ENCODE results near the gene IMMP2L.
"Not testable (repeated sequence)": the region's sequence is repeated elsewhere in the genome, so short reads cannot be mapped to it uniquely, and the experiment has no call there.

The IMMP2L gene

GRCh38 chr7:111259991-111260390 lies 302.3 kb downstream of the IMMP2L start:
- no peak for DNase-seq

GRCh38 chr7:111256391-111256790 lies 305.9 kb downstream of the IMMP2L start:
- DNase-seq = no peak

GRCh38 chr7:111255576-111255975 lies 306.7 kb downstream of the IMMP2L start:
- DNase-seq = no peak

DNA sequence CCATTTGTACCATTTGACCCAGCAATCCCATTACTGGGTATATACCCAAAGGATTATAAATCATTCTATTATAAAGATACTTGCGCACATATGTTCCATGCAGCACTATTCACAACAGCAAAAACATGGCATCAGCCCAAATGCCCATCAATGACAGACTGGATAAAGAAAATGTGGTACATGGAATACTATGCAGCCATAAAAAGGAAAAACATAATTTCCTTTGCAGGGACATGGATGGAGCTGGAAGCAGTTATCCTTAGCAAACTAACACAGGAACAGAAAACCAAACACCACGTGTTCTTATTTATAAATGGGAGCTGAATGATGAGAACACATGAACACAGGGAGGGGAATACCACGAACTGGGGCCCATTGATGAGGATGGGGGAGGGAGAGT lies 310.9 kb downstream of the IMMP2L start:
- DNase-seq = not testable (repeated sequence)

DNA sequence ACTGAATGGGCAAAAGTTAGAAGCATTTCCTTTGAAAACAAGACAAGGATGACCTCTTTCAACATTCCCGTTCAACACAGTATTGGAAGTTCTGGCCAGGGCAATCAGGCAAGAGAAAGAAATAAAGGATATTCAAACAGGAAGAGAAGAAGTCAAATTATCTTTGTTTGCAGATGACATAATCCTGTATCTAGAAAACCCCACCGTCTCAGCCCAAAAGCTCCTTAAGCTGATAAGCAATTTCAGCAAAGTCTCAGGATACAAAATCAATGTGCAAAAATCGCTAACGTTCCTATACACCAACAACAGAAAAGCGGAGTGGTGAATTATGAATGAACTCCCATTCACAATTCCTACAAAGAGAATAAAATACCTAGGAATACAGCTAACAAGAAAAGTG lies 312.5 kb downstream of the IMMP2L start:
- DNase-seq = not testable (repeated sequence)

DNA sequence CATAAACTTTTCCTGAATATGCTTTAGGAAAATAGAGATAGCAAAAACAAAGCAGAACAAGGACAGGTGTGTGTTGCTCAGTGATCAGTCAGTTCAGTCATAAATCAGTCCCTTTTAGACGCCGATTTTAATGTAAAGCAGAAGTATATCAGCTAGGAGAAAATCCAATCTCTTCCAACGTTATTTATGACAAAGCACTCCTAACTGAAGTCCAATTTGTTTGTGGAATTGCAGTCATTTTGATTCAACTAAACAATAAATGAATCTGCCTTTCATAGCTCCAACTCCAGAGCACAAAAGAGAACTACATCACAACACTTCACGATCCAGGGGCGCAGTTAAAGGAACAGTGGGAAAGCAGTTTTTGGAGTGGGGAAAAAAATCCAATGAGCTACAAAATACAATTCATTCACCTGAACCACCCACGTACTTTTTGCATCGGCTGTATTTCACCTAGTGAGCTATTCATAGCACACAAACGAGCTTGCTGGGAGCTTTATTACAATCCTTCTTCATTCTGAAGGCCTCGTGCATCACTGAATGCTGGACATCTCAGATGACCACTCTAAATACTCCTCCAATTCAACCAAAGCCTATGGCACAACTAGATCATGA lies 320.0 kb downstream of the IMMP2L start:
- DNase-seq = no peak

GRCh38 chr7:111240371-111240770 lies 321.9 kb downstream of the IMMP2L start:
- no peak for DNase-seq

DNA sequence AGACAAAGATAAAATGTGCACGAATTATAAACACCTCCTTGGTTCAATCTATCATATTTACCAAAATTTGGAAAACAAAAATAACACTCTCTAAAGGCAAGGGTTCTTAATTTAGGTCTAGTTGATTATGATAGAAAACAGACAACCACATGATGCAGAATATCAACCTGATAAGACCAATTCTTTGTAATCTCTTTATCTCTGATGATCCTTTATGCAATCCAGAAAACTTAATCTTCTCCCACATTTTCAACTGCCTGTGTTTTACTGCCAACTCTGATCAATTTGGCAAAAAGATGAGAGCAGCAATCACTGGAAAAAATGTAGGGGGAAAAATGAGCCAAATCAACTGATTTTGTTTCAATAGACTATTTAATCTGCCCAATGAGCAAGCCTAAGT lies 322.9 kb downstream of the IMMP2L start:
- no peak for DNase-seq

DNA sequence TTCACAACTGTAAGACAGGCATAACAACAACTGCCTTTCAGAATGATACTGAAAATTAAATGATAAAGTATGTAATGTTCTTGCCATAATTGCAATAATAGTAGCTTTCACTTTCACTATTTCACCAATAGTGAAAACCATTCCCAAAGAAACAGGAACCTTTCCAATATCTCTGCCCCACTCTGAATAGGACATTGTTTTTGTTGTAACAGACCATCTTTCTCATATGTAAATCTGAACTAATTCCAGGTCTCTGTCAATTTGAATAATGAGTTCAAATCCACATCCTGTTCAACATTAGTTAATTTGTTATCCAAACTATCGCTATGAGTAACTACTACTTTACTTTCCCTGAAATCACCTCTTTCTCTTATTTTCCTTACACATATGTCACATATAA lies 323.4 kb downstream of the IMMP2L start:
- DNase-seq = no peak

DNA sequence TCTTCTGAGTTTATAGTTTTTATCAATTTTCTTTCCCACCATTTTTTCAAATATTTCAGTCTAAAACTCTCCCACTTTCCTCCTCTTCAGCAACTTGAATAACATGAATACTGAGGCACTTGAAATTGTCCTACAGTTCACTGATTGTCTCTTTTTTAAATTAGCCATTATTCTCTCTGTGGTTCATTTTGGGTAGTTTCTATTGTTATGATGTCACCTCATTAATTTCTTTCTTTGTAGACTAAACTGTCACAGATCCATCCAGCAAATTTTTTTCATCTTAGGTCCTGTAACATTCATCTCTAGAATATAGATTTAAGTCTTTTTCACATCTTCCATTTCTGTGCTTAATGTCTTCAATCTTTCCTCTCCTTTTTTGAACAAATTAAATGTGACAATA lies 326.6 kb downstream of the IMMP2L start:
- no peak for DNase-seq

DNA sequence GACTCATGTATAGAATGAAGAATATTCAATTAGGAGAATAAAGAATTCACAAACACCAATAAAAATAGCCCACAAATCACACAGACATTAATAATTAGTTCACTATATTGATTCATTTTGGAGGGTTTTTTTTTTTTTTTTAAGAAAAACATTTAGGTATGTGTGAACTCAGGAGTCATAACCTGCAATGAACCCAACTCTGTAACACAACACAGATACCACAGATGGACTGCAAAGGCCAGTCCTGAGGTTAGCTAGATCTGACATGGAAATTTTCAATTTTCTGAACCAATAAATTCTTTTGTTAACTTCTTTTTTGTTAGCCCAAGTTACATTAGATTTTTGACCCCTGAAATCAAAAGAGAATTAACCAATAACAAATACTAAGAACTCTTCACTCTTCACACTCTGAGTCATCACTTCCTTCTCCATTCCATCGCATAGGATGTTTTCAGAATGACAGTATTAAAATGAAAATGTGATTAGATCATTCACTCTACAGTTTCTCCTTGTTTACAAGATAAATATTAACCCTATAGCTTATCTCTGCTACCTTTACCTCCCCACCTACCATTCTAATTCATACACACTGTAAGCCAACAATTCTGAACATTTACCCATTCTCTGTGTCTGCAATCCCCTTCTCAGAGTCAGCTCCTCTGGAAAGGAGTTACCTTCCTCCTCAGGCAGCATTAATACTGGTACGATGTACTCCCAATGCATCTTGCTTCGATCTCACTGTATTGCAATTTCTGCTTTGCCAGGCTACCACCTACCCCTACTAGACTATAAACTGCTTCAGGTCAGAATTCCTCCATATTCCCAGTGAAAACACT lies 329.8 kb downstream of the IMMP2L start:
- no peak for DNase-seq

DNA sequence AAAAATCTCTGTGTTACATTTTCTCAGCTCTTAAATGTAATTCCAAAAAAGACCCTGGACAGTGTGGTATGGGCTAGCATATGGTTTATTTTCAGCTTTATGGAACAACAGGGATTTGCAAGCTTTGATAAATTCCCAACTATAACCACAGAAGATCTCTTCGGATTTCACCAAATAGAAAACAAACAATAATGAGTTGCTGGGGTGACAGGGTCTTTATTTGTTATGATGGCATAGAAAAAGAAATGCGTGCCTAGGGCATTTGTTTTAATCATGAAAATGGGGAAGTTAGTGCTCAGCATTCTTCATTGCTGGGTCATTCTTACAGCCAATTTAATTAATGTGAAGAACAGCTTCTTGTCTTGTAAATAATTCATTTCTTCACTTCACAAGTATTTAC lies 332.4 kb downstream of the IMMP2L start:
- no peak for DNase-seq

DNA sequence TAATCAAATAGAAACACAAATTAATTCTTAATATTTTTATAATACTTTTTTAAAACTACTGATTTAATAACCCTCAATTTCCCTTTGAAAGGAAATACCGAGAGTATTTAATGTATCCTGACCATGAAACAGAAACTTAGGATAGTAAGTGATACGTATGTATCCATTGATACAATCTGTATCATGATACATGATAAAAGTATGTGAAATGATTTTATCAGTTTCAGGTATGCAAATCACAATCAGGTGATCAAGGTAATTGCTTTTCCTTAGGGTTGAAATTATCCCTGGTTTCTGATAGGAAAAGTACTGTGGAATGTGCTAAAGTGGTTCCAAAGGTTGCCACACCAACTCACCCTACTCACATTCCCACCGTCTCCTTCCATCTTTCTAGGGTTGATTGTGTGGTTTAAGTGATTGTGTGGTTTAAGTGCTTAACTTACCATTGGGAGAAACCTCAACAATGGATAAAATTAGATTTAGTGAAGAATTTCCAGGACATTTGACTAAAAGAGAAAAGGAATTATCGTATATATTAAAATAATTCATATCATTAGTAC lies 333.0 kb downstream of the IMMP2L start:
- no peak for DNase-seq

- DNase-seq = no peak
These were observed 333.9 kb downstream of the IMMP2L start for GRCh38 chr7:111228437-111228836.

- no peak for DNase-seq
These were observed 335.5 kb downstream of the IMMP2L start for GRCh38 chr7:111226800-111227199.

- DNase-seq = no peak
These were observed 337.7 kb downstream of the IMMP2L start for GRCh38 chr7:111224354-111225231.

DNA sequence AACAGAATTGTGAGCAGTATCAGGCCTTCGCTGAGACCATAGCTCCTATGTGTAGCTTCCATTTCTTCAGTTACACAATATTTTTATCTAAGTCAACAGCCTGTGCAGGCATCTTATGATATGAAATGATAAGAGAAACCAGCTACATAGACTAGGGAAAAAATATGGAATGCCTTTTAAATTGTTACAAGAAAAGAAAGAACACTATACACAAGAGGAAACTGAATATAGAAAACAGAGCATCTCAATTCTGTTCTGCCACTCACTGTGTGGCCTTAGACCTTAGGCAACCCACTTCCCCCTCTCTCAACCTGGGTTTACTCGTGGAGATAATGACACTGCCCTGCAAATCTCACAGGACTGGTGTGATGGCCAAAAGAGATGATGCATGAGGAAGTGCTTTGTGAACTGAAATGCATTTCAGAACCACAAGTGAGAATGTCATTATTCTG lies 338.5 kb downstream of the IMMP2L start:
- no peak for DNase-seq

DNA sequence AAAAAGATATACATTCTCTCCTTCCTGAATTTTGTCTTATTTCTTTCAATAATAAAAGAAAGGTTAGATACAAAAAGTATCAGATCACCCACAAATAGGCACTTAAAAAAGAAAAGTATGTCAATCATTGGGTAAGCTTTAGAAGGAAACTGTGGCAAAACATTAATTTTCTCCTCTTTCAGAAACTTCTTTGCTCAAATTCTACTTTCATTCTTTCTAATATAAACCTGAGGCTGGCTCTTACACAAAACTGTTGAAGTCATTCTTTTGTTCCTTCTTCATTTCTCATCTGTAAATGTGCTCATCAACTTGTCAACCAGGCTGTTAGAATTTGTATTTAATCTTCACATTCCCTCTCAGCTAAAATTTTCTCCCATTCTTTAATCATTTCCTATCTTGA lies 346.7 kb downstream of the IMMP2L start:
- DNase-seq = no peak

- no peak for DNase-seq
These were observed 349.3 kb downstream of the IMMP2L start for GRCh38 chr7:111212857-111213523.

DNA sequence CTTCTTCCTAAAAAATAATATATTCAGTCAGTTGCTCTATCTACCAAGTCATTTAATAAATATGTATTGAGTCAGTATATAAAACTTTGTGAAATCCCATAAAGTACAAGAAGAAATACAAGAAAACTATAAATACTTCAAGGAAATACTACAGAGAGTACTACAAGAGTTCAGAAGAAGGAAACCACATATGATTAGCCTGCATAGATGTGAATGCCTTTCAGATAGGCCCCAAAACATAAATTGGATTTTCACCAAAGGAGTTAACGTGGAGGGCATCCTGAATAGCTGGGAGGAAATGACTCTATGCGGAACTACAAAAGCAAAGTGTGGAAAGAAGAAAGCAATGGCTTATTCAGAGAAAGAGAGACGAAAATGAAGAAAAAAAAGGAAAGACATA lies 351.3 kb downstream of the IMMP2L start:
- no peak for DNase-seq

GRCh38 chr7:111210043-111210442 lies 352.2 kb downstream of the IMMP2L start:
- DNase-seq = no peak

DNA sequence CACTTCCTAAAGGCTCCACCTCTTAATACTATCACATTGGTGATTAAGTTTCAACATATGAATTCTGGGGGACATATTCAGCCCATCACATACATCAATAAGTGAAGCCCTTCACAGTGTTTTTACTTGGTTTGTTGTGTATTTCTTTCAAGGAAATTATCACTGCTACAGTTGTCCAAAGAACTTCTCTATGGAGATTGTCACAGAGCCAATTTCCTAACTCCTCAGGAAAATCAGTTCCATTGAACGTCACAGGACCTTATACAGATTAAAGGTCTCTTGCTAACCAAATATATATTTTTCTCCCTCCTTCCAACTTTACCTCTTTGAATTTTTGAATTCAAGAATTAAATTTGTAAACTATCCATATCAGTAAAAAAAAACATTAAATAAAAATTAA lies 357.0 kb downstream of the IMMP2L start:
- DNase-seq = no peak

DNA sequence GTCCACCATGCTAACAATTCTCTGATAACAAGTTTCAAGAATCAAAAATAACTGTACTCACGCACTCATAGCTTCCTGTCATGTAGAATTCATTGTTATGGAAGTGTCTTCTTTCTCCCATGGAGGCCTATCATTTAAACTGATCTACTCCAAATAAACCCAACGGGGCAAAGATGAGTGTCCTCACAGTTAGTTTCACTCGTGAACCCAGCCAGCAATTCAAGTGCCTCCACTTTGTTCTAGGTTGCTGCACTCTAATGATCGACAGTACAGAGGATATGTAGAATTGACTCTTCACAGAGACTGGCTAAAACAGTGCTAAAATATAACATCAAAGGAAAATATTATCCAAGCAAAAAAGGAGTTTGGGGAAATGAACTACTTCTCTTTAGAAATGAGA lies 360.0 kb downstream of the IMMP2L start:
- no peak for DNase-seq

Measured in stimulated activated naive CD4-positive, alpha-beta T cell (primary cell).